Neural progenitor cell (in vitro differentiated cells): ENCODE results near the gene ECM2. TPM values are rescaled to one million over a fixed set of nuclear protein-coding genes. Genes with fewer than 3 reads are reported as not detected.

Experiments used
- DNase-seq: peaks from one replicate; pipeline ENCODE4 v3.0.0-alpha.2; 2016; ENCODE audit warnings: low spot score
- H2AFZ ChIP-seq: fragments of 200-600 bp; sonication (generic); replicated peaks from 2 replicates; pipeline ENCODE4 v1.6.1; 2016; ENCODE audit warnings: antibody characterized with exemption
- H3F3A ChIP-seq: fragments of 200-600 bp; sonication (generic); 2 replicates; pipeline ENCODE4 v1.6.1; 2016; ENCODE audit warnings: antibody characterized with exemption, low read depth
- H3K27ac ChIP-seq: fragments of 200-600 bp; sonication (generic); 2 replicates; pipeline ENCODE4 v1.5.1; 2016; ENCODE audit warnings: mild to moderate bottlenecking
- H3K27me3 ChIP-seq: fragments of 200-600 bp; sonication (generic); 2 replicates; pipeline ENCODE4 v1.6.1; 2016; ENCODE audit warnings: mild to moderate bottlenecking, moderate library complexity
- H3K36me3 ChIP-seq: fragments of 200-600 bp; sonication (generic); 2 replicates; pipeline ENCODE4 v1.5.1; 2016
- H3K4me1 ChIP-seq: fragments of 200-600 bp; sonication (generic); 2 replicates; pipeline ENCODE4 v1.6.1; 2016; ENCODE audit warnings: mixed run types
- H3K4me2 ChIP-seq: fragments of 200-600 bp; sonication (generic); 2 replicates; pipeline ENCODE4 v1.6.1; 2016
- H3K4me3 ChIP-seq: fragments of 200-600 bp; sonication (generic); 2 replicates; pipeline ENCODE4 v1.5.1; 2016
- H3K79me2 ChIP-seq: fragments of 200-600 bp; sonication (generic); 2 replicates; pipeline ENCODE4 v1.6.1; 2016; ENCODE audit warnings: low read depth
- H3K9ac ChIP-seq: fragments of 200-600 bp; sonication (generic); 2 replicates; pipeline ENCODE4 v1.6.1; 2016
- H3K9me3 ChIP-seq: fragments of 200-600 bp; sonication (generic); 2 replicates; pipeline ENCODE4 v1.5.1; 2016; ENCODE audit warnings: low read depth
- H4K20me1 ChIP-seq: fragments of 200-600 bp; sonication (generic); 2 replicates; pipeline ENCODE4 v1.6.1; 2016; ENCODE audit warnings: low read depth
- H3K27ac Mint-ChIP-seq: 3 replicates; pipeline ENCODE4 v1.8.0; 2021; ENCODE audit warnings: mixed read lengths
- H3K27me3 Mint-ChIP-seq: 2 replicates; pipeline ENCODE4 v1.8.0; 2022; ENCODE audit warnings: low read depth, mild to moderate bottlenecking, inconsistent platforms, moderate library complexity, mixed read lengths; ENCODE audit not compliant: insufficient read depth
- H3K36me3 Mint-ChIP-seq: 3 replicates; pipeline ENCODE4 v1.8.0; 2021; ENCODE audit warnings: mixed read lengths
- H3K4me1 Mint-ChIP-seq: 3 replicates; pipeline ENCODE4 v1.8.0; 2021; ENCODE audit warnings: mixed read lengths
- H3K4me3 Mint-ChIP-seq: 3 replicates; pipeline ENCODE4 v1.8.0; 2021; ENCODE audit warnings: mild to moderate bottlenecking, moderate library complexity, mixed read lengths
- H3K9me3 Mint-ChIP-seq: 3 replicates; pipeline ENCODE4 v1.8.0; 2020; ENCODE audit warnings: mixed read lengths
- CTCF ChIP-seq: fragments of 200-600 bp; sonication (generic); IDR thresholded peaks from 2 replicates; pipeline ENCODE4 v1.5.1; 2017; ENCODE audit warnings: antibody characterized with exemption, mild to moderate bottlenecking
- EZH2 ChIP-seq: fragments of 200-600 bp; sonication (generic); IDR thresholded peaks from 2 replicates; pipeline ENCODE4 v1.6.1; 2017; ENCODE audit warnings: antibody characterized with exemption, mild to moderate bottlenecking, moderate library complexity
- EZH2phosphoT487 ChIP-seq: fragments of 200-600 bp; sonication (generic); IDR thresholded peaks from 2 replicates; pipeline ENCODE4 v1.6.1; 2017; ENCODE audit warnings: antibody characterized with exemption
- total RNA-seq: library from RNA; depleted of rRNA; stranded (reverse); fragments of >200 nt; gene quantifications from 2 replicates; pipeline ENCODE4 v1.2.3, GENCODE V29; 2015; ENCODE audit warnings: low replicate concordance

The ECM2 gene
- total RNA-seq, 1 donor from 2014 or later, result not detected

- Histone ChIP-seq H3K36me3 (no peaks in the 10 kb centered on the region), H3K27ac (no peak overlapping the region), H3F3A (no peaks in the 10 kb centered on the region), H3K27me3 (no peaks in the 10 kb centered on the region), H3K4me3 (no peak overlapping the region), H3K9me3 (no peaks in the 10 kb centered on the region), H3K9ac (no peak overlapping the region), H2AFZ (no peak overlapping the region), H3K79me2 (no peaks in the 10 kb centered on the region), H4K20me1 (no peaks in the 10 kb centered on the region), H3K4me1 (no peaks in the 10 kb centered on the region), H3K4me2 (no peak overlapping the region)
- TF ChIP-seq EZH2phosphoT487 (no peak), CTCF (no peak), EZH2 (no peak)
- Mint-ChIP-seq H3K36me3 (no peaks in the 10 kb centered on the region), H3K4me3 (no peak overlapping the region), H3K27me3 (peaks cover 2% of the 10 kb centered on the region), H3K27ac (no peak overlapping the region), H3K4me1 (no peaks in the 10 kb centered on the region), H3K9me3 (no peaks in the 10 kb centered on the region)
- DNase-seq, result no peak
Measured at GRCh38 chr9:92507005-92507404, 28.8 kb downstream of the ECM2 start.

GRCh38 chr9:92506184-92506857, 29.5 kb downstream of the ECM2 start:
- no peak for TF ChIP-seq EZH2
- no peak for TF ChIP-seq EZH2phosphoT487
- TF ChIP-seq CTCF, result no peak
- no peak overlapping the region for H3K4me3 ChIP-seq
- no peaks in the 10 kb centered on the region for H3K4me1 ChIP-seq
- Mint-ChIP-seq H3K4me3 (no peak overlapping the region), H3K36me3 (no peaks in the 10 kb centered on the region), H3K27ac (no peak overlapping the region), H3K27me3 (peaks cover 2% of the 10 kb centered on the region), H3K9me3 (no peaks in the 10 kb centered on the region), H3K4me1 (no peaks in the 10 kb centered on the region)
- H3K36me3 ChIP-seq, result no peaks in the 10 kb centered on the region
- H4K20me1 ChIP-seq, result no peaks in the 10 kb centered on the region
- H3F3A ChIP-seq, result no peaks in the 10 kb centered on the region
- no peak for DNase-seq
- H2AFZ ChIP-seq, result no peak overlapping the region
- H3K4me2 ChIP-seq, result no peak overlapping the region
- H3K27me3 ChIP-seq, result no peaks in the 10 kb centered on the region
- H3K79me2 ChIP-seq, result no peaks in the 10 kb centered on the region
- no peak overlapping the region for H3K9ac ChIP-seq
- H3K27ac ChIP-seq, result no peak overlapping the region
- H3K9me3 ChIP-seq, result no peaks in the 10 kb centered on the region

- no peaks in the 10 kb centered on the region for H3K79me2 ChIP-seq
- Mint-ChIP-seq H3K36me3 (no peaks in the 10 kb centered on the region), H3K9me3 (no peaks in the 10 kb centered on the region), H3K27ac (no peak overlapping the region), H3K4me3 (no peak overlapping the region), H3K27me3 (peaks cover 2% of the 10 kb centered on the region), H3K4me1 (no peaks in the 10 kb centered on the region)
- no peaks in the 10 kb centered on the region for H3K4me1 ChIP-seq
- no peak overlapping the region for H3K9ac ChIP-seq
- H2AFZ ChIP-seq, result no peak overlapping the region
- H3K36me3 ChIP-seq, result no peaks in the 10 kb centered on the region
- no peak overlapping the region for H3K27ac ChIP-seq
- TF ChIP-seq EZH2phosphoT487 (no peak), CTCF (no peak), EZH2 (no peak)
- no peaks in the 10 kb centered on the region for H3K9me3 ChIP-seq
- no peaks in the 10 kb centered on the region for H4K20me1 ChIP-seq
- H3K4me2 ChIP-seq, result no peak overlapping the region
- no peak overlapping the region for H3K4me3 ChIP-seq
- H3K27me3 ChIP-seq, result no peaks in the 10 kb centered on the region
- no peak for DNase-seq
- no peaks in the 10 kb centered on the region for H3F3A ChIP-seq
Measured at GRCh38 chr9:92504881-92505280, 30.9 kb downstream of the ECM2 start.
